ENCODE data around the gene NR2C2. TPM values are rescaled to one million over a fixed set of nuclear protein-coding genes. Genes with fewer than 3 reads are reported as not detected.
A peak's percentile ranks its signal among the peaks of the same experiment; 100 is the strongest.

Gene NR2C2
- total and polyA plus RNA-seq, 2 of the 13 experiments (the other 11 are each of a cell fraction or from before 2014, with no cell fraction given) = 7.8 to 11.8 TPM

- no peak for TF ChIP-seq MAFF (IDR thresholded peaks at IDR 0.05; ENCODE audit: low read depth, low read length)
- no peak for TF ChIP-seq HNRNPUL1 (IDR thresholded peaks at IDR 0.05; ENCODE audit: low read depth, low read length)
These were observed 4.3 kb upstream of the NR2C2 start (continued) for GRCh38 chr3:14943042-14943441.

GRCh38 chr3:14946236-14946635 is 1.1 kb upstream of the NR2C2 start:
- ChIA-PET POLR2A (interaction anchor here (1.5 kb wide), 1 partner anchor 295 kb away, joined by 8 read pairs; the partner anchor contains the start of gene CCDC174), CTCF (ENCODE audit: low intra/inter-chr PET ratio, low total read pairs) (no interaction called here)
- H3K27ac ChIP-seq (ENCODE audit: extremely low read length, insufficient read depth, low read length) = peak overlapping the region; percentile 91

More at GRCh38 chr3:14946236-14946635, 1.1 kb upstream of the NR2C2 start:
- Histone ChIP-seq H3K4me3 (replicated peaks in 1 of 3; ENCODE audit: insufficient read depth in 1 of 3, low read depth in 2 of 3, low read length in 3 of 3) (peak overlapping the region; percentile 79 to 97 (median 95); a peak in 5 of 6 replicates), H3K79me2 (ENCODE audit: insufficient read depth, low read length) (peaks cover 51% of the 10 kb centered on the region), H3K36me3 (replicated peaks in 1 of 2; ENCODE audit: control insufficient read depth in 1 of 2, insufficient read depth in 2 of 2, low read length in 2 of 2) (peaks cover 4 to 23% of the 10 kb centered on the region in 2 experiments; a peak in 4 of 5 replicates), H3K9me3 (ENCODE audit: low read length) (no peaks in the 10 kb centered on the region), H3K9ac (ENCODE audit: insufficient read depth, low read depth, low read length) (peak overlapping the region; percentile 94), H4K20me1 (ENCODE audit: insufficient read depth, low read length) (peaks cover 9% of the 10 kb centered on the region), H3K4me2 (ENCODE audit: low read depth, low read length) (peak overlapping the region; percentile 77), H3K27me3 (ENCODE audit: control insufficient read depth in 1 of 2, insufficient read depth in 2 of 2, low read length in 2 of 2) (no peaks in the 10 kb centered on the region), H2AFZ (ENCODE audit: low read length) (no peak overlapping the region), H3K4me1 (ENCODE audit: insufficient read depth, low read length) (peaks cover 68% of the 10 kb centered on the region)
- FAIRE-seq (no peak), ATAC-seq (no peak), DNase-seq (ENCODE audit: low spot score) (no peak)
- intact Hi-C loops (cut with micrococcal nuclease; ENCODE audit: unreplicated experiment) = loop anchor here (10.0 kb wide), 1 partner anchor 259 kb away; the partner anchor contains the start of gene CAPN7
- in situ Hi-C loops (cut with HindIII; ENCODE audit: extremely low pct_ligation_motif_present, low pct_unique_long_range_greater_than_20kb) = no loop called here
- no TSS peak for BruUV-seq (replicated peaks)
- WGBS (ENCODE audit: low lambda C conversion rate) = 34% methylated on average over 4 of the region's 4 CpGs
- TF ChIP-seq ZNF512 (CRISPR knock-in tag; IDR thresholded peaks at IDR 0.05) (no peak), GATAD2A (CRISPR knock-in tag; IDR thresholded peaks at IDR 0.05) (no peak), LBX2 (CRISPR knock-in tag; IDR thresholded peaks at IDR 0.05; ENCODE audit: borderline replicate concordance) (no peak), ZNF224 (CRISPR knock-in tag; IDR thresholded peaks at IDR 0.05) (no peak), PHF20 (CRISPR knock-in tag; IDR thresholded peaks at IDR 0.05) (no peak), RERE (CRISPR knock-in tag; IDR thresholded peaks at IDR 0.05; ENCODE audit: low read depth) (no peak), MTA1 (CRISPR knock-in tag; IDR thresholded peaks at IDR 0.05; ENCODE audit: borderline replicate concordance) (no peak), ZNF577 (CRISPR knock-in tag; IDR thresholded peaks at IDR 0.05; ENCODE audit: borderline replicate concordance, low read depth) (no peak), RNF2 (conservative IDR thresholded peaks at IDR 0.05; ENCODE audit: low read depth) (no peak), SNRNP70 (IDR thresholded peaks at IDR 0.05; ENCODE audit: low read depth, low read length) (no peak)
